ENCODE results near the gene LIN7B. TPM values are rescaled to one million over a fixed set of nuclear protein-coding genes. Genes with fewer than 3 reads are reported as not detected.
A peak's percentile ranks its signal among the peaks of the same experiment; 100 is the strongest.

LIN7B gene
- polyA plus RNA-seq, 10 donors: 8.1 to 14.5 (median 9.8) TPM

GRCh38 chr19:49092686-49093085, 21.5 kb upstream of the LIN7B start:
- no peak for DNase-seq

- peak in 2 of 3 donors; percentile 51 to 62 for DNase-seq
These were observed 19.4 kb upstream of the LIN7B start for GRCh38 chr19:49094505-49095482.

GRCh38 chr19:49097453-49098288, 16.5 kb upstream of the LIN7B start:
- peak; percentile 58 to 82 (median 69) for DNase-seq

GRCh38 chr19:49098795-49099194, 15.4 kb upstream of the LIN7B start:
- no peak for DNase-seq

GRCh38 chr19:49101160-49101559, 13.0 kb upstream of the LIN7B start:
- no peak for DNase-seq

- no peak for DNase-seq
These were observed 11.9 kb upstream of the LIN7B start for GRCh38 chr19:49102303-49102702.

GRCh38 chr19:49103331-49104085, 10.7 kb upstream of the LIN7B start:
- DNase-seq: peak in 1 of 3 donors; percentile 53

- DNase-seq: peak in 1 of 3 donors; percentile 85
These were observed 9.8 kb upstream of the LIN7B start for GRCh38 chr19:49104229-49104864.

GRCh38 chr19:49106648-49107135, 7.5 kb upstream of the LIN7B start:
- DNase-seq: peak in 1 of 3 donors; percentile 53

- DNase-seq: no peak
These were observed 6.3 kb upstream of the LIN7B start for GRCh38 chr19:49107625-49108459.

GRCh38 chr19:49109051-49109450, 5.1 kb upstream of the LIN7B start:
- no peak for DNase-seq

GRCh38 chr19:49109569-49110233, 4.5 kb upstream of the LIN7B start:
- DNase-seq: peak in 1 of 3 donors; percentile 7

- no peak for DNase-seq
These were observed 3.6 kb upstream of the LIN7B start for GRCh38 chr19:49110567-49110966.

- DNase-seq: no peak
These were observed 2.8 kb upstream of the LIN7B start for GRCh38 chr19:49111218-49111998.

- DNase-seq: peak; percentile 41 to 86 (median 68)
These were observed 627 bp downstream of the LIN7B start for GRCh38 chr19:49114630-49115363.

- DNase-seq: no peak
These were observed 2.4 kb downstream of the LIN7B start for GRCh38 chr19:49116544-49116943.

GRCh38 chr19:49117677-49118564, 3.8 kb downstream of the LIN7B start:
- no peak for DNase-seq
